OCI-LY1 (cell line): ENCODE data around the gene CXXC4.

Experiments used
- H2AFZ ChIP-seq: fragments of 200-600 bp; sonication (generic), shearing (Covaris generic); 2 replicates; pipeline ENCODE4 v1.6.0; 2014; ENCODE audit warnings: antibody characterized with exemption, mild to moderate bottlenecking, low read length
- H3F3A ChIP-seq: fragments of 200-600 bp; sonication (generic), shearing (Covaris generic); 2 replicates; pipeline ENCODE4 v1.6.0; 2014; ENCODE audit warnings: mild to moderate bottlenecking, antibody characterized with exemption, low read length, moderate library complexity; ENCODE audit not compliant: insufficient read depth
- H3K27ac ChIP-seq: fragments of 200-600 bp; sonication (generic); 2 replicates; pipeline ENCODE4 v1.5.1; 2014; ENCODE audit warnings: low read length, mixed run types, mild to moderate bottlenecking, low read depth; ENCODE audit not compliant: poor library complexity, severe bottlenecking
- H3K27me3 ChIP-seq: fragments of 200-600 bp; sonication (generic); 2 replicates; pipeline ENCODE4 v1.6.0; 2014; ENCODE audit warnings: antibody characterized with exemption, mild to moderate bottlenecking, low read length, moderate library complexity; ENCODE audit not compliant: insufficient read depth
- H3K36me3 ChIP-seq: fragments of 200-600 bp; sonication (generic); 2 replicates; pipeline ENCODE4 v1.6.1; 2014; ENCODE audit warnings: mild to moderate bottlenecking, antibody characterized with exemption, low read length, moderate library complexity, mixed read lengths; ENCODE audit not compliant: insufficient read depth
- H3K4me1 ChIP-seq: fragments of 200-600 bp; sonication (generic); 2 replicates; pipeline ENCODE4 v1.5.1; 2014; ENCODE audit warnings: mild to moderate bottlenecking, low read length, moderate library complexity; ENCODE audit not compliant: insufficient read depth, severe bottlenecking
- H3K4me2 ChIP-seq: fragments of 200-600 bp; sonication (generic), shearing (Covaris generic); 2 replicates; pipeline ENCODE4 v1.6.1; 2014; ENCODE audit warnings: low read length
- H3K4me3 ChIP-seq: fragments of 200-600 bp; sonication (generic); 2 replicates; pipeline ENCODE4 v1.5.1; 2014; ENCODE audit warnings: low read length, low read depth, mild to moderate bottlenecking, mixed read lengths; ENCODE audit not compliant: poor library complexity, severe bottlenecking
- H3K79me2 ChIP-seq: fragments of 200-600 bp; shearing (Covaris generic); 2 replicates; pipeline ENCODE4 v1.6.1; 2016; ENCODE audit warnings: mixed run types, low read length, mixed read lengths; ENCODE audit not compliant: insufficient read depth
- H3K9ac ChIP-seq: fragments of 200-600 bp; sonication (generic), shearing (Covaris generic); 2 replicates; pipeline ENCODE4 v1.6.1; 2014; ENCODE audit warnings: mild to moderate bottlenecking, low read length, mixed read lengths
- H3K9me2 ChIP-seq: fragments of 200-600 bp; sonication (generic), shearing (Covaris generic); 2 replicates; pipeline ENCODE4 v1.6.1; 2014; ENCODE audit warnings: low read depth, mild to moderate bottlenecking, low read length, mixed read lengths
- H3K9me3 ChIP-seq: fragments of 200-600 bp; shearing (Covaris generic); 2 replicates; pipeline ENCODE4 v1.6.1; 2014; ENCODE audit warnings: low read length, mixed read lengths
- H4K20me1 ChIP-seq: fragments of 200-600 bp; sonication (generic), shearing (Covaris generic); 2 replicates; pipeline ENCODE4 v1.6.0; 2016; ENCODE audit warnings: mild to moderate bottlenecking, low read length; ENCODE audit not compliant: insufficient read depth
- CTCF ChIP-seq: fragments of 200-600 bp; sonication (generic), shearing (Covaris generic); IDR thresholded peaks from 2 replicates; pipeline ENCODE4 v1.5.1; 2017; ENCODE audit warnings: mild to moderate bottlenecking, antibody characterized with exemption, low read length, moderate library complexity, mixed read lengths
- EZH2 ChIP-seq: fragments of 200-600 bp; sonication (generic), shearing (Covaris generic); IDR thresholded peaks from 2 replicates; pipeline ENCODE4 v1.8.0; 2017; ENCODE audit warnings: borderline replicate concordance, mixed run types, mild to moderate bottlenecking, antibody characterized with exemption, low read length, moderate library complexity, mixed read lengths

The CXXC4 gene

GRCh38 chr4:104494185-104494584 lies 509 bp downstream of the CXXC4 start:
- Histone ChIP-seq H2AFZ (no peak overlapping the region), H3K9ac (peak overlapping the region; percentile 94), H3K4me2 (peak overlapping the region; percentile 85), H3K27me3 (no peaks in the 10 kb centered on the region), H3K27ac (peak overlapping the region; percentile 95), H3F3A (peaks cover 15% of the 10 kb centered on the region; the same call in 1 of the 2 replicates), H3K4me3 (peak overlapping the region; percentile 88), H3K36me3 (no peaks in the 10 kb centered on the region), H3K79me2 (peaks cover 6% of the 10 kb centered on the region; the same call in 1 of the 2 replicates), H3K4me1 (peaks cover 57% of the 10 kb centered on the region), H3K9me2 (no peaks in the 10 kb centered on the region), H3K9me3 (no peaks in the 10 kb centered on the region), H4K20me1 (no peaks in the 10 kb centered on the region)
- TF ChIP-seq CTCF (no peak), EZH2 (no peak)

- Histone ChIP-seq H3F3A (peaks cover 15% of the 10 kb centered on the region; the same call in 1 of the 2 replicates), H3K4me2 (peak overlapping the region; percentile 85), H3K9me2 (no peaks in the 10 kb centered on the region), H3K9me3 (no peaks in the 10 kb centered on the region), H3K27me3 (no peaks in the 10 kb centered on the region), H3K36me3 (no peaks in the 10 kb centered on the region), H3K9ac (peak overlapping the region; percentile 94), H3K4me1 (peaks cover 67% of the 10 kb centered on the region), H4K20me1 (no peaks in the 10 kb centered on the region), H3K79me2 (peaks cover 10% of the 10 kb centered on the region; the same call in 1 of the 2 replicates), H3K27ac (peak overlapping the region; percentile 95), H3K4me3 (peak overlapping the region; percentile 88), H2AFZ (no peak overlapping the region)
- no peak for TF ChIP-seq EZH2
- TF ChIP-seq CTCF = no peak
These were observed 1.4 kb downstream of the CXXC4 start for GRCh38 chr4:104493081-104493831.

- peaks cover 12% of the 10 kb centered on the region; the same call in 1 of the 2 replicates for H3K79me2 ChIP-seq
- no peaks in the 10 kb centered on the region for H3K27me3 ChIP-seq
- peak overlapping the region; percentile 88 for H3K4me3 ChIP-seq
- TF ChIP-seq CTCF (no peak), EZH2 (no peak)
- H3K4me1 ChIP-seq = peaks cover 76% of the 10 kb centered on the region
- peak overlapping the region; percentile 94 for H3K9ac ChIP-seq
- H3K36me3 ChIP-seq = no peaks in the 10 kb centered on the region
- H3K9me2 ChIP-seq = no peaks in the 10 kb centered on the region
- peak overlapping the region; percentile 85 for H3K4me2 ChIP-seq
- H4K20me1 ChIP-seq = no peaks in the 10 kb centered on the region
- H3F3A ChIP-seq = peaks cover 15% of the 10 kb centered on the region; the same call in 1 of the 2 replicates
- no peaks in the 10 kb centered on the region for H3K9me3 ChIP-seq
- H2AFZ ChIP-seq = no peak overlapping the region
- peak overlapping the region; percentile 95 for H3K27ac ChIP-seq
These were observed 2.4 kb downstream of the CXXC4 start for GRCh38 chr4:104492183-104492771.
